ENCODE measurements around the gene DRD4.
A peak's percentile ranks its signal among the peaks of the same experiment; 100 is the strongest.

The DRD4 gene

DNA sequence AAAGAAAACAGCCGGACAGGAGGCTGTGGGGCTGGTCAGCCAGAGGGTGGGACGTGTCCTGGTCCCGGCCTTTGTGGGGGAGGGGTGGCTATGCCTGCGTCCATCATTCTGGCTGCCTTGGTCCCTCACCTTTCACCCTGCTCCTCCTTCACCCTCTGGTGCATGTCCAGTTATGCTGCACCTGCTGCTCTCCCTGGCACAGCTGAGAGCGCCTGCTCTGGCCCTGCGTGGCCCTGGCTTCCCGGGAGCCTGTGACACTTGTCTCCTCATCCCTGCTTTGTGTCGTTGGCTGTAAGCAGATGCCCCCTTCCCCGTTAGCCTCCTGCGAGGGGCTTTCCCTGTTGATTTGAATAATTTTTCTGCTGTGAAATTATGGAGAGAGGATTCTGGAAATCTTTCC, 44.2 kb upstream of the DRD4 start:
- peaks cover 62% of the 10 kb centered on the region for H3K36me3 ChIP-seq (replicated peaks)

DNA sequence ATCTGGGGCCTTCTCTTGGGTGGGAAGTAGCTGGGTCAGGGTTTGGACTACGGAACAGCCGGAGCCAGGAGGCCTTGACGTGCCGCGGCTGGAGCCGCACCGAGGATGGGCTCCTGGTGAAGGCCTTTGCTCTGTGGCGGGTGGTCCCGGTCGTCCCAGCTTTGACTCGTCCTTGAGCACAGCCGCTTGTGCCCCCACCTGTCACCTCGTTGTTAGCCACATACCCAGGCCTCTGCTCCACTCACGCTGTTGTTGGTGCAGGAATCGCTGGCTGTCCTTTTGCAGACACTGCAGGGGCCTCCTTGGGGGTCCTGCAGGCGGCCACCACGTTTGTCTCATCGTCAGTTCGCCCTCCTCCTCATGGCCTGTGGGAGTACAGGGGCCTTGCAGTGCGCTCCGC, 43.7 kb upstream of the DRD4 start:
- Histone ChIP-seq H3K27ac (no peak overlapping the region), H3K4me3 (ENCODE audit: low read depth, low read length) (no peak overlapping the region), H3K36me3 (replicated peaks) (peaks cover 64% of the 10 kb centered on the region), H3K27me3 (replicated peaks) (no peaks in the 10 kb centered on the region)
- DNase-seq: no peak
- TF ChIP-seq, protein P1, sequence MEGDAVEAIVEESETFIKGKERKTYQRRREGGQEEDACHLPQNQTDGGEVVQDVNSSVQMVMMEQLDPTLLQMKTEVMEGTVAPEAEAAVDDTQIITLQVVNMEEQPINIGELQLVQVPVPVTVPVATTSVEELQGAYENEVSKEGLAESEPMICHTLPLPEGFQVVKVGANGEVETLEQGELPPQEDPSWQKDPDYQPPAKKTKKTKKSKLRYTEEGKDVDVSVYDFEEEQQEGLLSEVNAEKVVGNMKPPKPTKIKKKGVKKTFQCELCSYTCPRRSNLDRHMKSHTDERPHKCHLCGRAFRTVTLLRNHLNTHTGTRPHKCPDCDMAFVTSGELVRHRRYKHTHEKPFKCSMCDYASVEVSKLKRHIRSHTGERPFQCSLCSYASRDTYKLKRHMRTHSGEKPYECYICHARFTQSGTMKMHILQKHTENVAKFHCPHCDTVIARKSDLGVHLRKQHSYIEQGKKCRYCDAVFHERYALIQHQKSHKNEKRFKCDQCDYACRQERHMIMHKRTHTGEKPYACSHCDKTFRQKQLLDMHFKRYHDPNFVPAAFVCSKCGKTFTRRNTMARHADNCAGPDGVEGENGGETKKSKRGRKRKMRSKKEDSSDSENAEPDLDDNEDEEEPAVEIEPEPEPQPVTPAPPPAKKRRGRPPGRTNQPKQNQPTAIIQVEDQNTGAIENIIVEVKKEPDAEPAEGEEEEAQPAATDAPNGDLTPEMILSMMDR (IDR thresholded peaks at IDR 0.05; ENCODE audit: low read depth, low read length, missing control alignments): no peak
- in situ Hi-C loops (cut with HindIII; ENCODE audit: low pct_ligation_motif_present, low sequenced_read_pairs): no loop called here

More for the DNA sequence above, 44.2 kb upstream of the DRD4 start:
- no peaks in the 10 kb centered on the region for H3K27me3 ChIP-seq (replicated peaks)
- H3K4me3 ChIP-seq (ENCODE audit: low read depth, low read length): no peak overlapping the region
- no peak for DNase-seq
- no peak overlapping the region for H3K27ac ChIP-seq
- TF ChIP-seq, protein P1 (IDR thresholded peaks at IDR 0.05; ENCODE audit: low read depth, low read length, missing control alignments): no peak
- in situ Hi-C loops (cut with HindIII; ENCODE audit: low pct_ligation_motif_present, low sequenced_read_pairs): no loop called here

GRCh38 chr11:595400-595799, 41.7 kb upstream of the DRD4 start:
- in situ Hi-C loops (cut with HindIII; ENCODE audit: low pct_ligation_motif_present, low sequenced_read_pairs): no loop called here
- no peak overlapping the region for H3K27ac ChIP-seq
- peaks cover 62% of the 10 kb centered on the region for H3K36me3 ChIP-seq (replicated peaks)
- TF ChIP-seq, protein P1 (IDR thresholded peaks at IDR 0.05; ENCODE audit: low read depth, low read length, missing control alignments): no peak
- H3K4me3 ChIP-seq (ENCODE audit: low read depth, low read length): no peak overlapping the region
- DNase-seq: no peak
- H3K27me3 ChIP-seq (replicated peaks): no peaks in the 10 kb centered on the region

DNA sequence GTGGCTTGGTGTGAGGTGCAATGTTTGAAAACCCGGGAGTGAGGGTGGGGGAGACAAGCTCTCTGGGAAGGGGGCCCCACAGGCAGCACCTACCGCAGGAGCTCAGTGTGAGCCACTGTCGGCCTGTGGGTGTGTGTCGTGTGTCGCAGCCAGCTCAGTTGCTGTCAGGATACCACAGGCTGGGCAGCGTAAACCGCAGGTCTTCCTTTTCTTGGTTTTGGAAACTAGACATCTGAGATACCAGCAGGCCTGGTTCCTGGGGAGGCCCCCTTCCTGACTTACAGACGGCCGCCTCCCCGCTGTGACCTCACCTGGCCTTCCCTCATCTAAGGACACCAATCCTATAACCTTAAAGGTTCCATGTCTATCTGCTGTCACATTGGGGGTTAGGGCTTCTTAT, 40.7 kb upstream of the DRD4 start:
- in situ Hi-C loops (cut with HindIII; ENCODE audit: low pct_ligation_motif_present, low sequenced_read_pairs): no loop called here
- H3K27ac ChIP-seq: no peak overlapping the region
- no peaks in the 10 kb centered on the region for H3K27me3 ChIP-seq (replicated peaks)
- no peak for DNase-seq
- peaks cover 62% of the 10 kb centered on the region for H3K36me3 ChIP-seq (replicated peaks)
- no peak overlapping the region for H3K4me3 ChIP-seq (ENCODE audit: low read depth, low read length)
- TF ChIP-seq, protein P1 (IDR thresholded peaks at IDR 0.05; ENCODE audit: low read depth, low read length, missing control alignments): no peak

- DNase-seq: no peak
- H3K36me3 ChIP-seq (replicated peaks): peaks cover 69% of the 10 kb centered on the region
- H3K27me3 ChIP-seq (replicated peaks): no peaks in the 10 kb centered on the region
- TF ChIP-seq, protein P1 (IDR thresholded peaks at IDR 0.05; ENCODE audit: low read depth, low read length, missing control alignments): peak; percentile 45
- no peak overlapping the region for H3K27ac ChIP-seq
- in situ Hi-C loops (cut with HindIII; ENCODE audit: low pct_ligation_motif_present, low sequenced_read_pairs): no loop called here
- H3K4me3 ChIP-seq (ENCODE audit: low read depth, low read length): no peak overlapping the region
Measured at GRCh38 chr11:597166-597725, 39.8 kb upstream of the DRD4 start.

Measured in brain microvascular endothelial cell (primary cell).